HL-60 (cell line): ENCODE results near the gene THY1.

ENCODE experiments used
- DNase-seq, 2 experiments: peaks; one replicate each; pipeline ENCODE4 v3.0.0-alpha.2; 2010 to 2020; ENCODE audit warnings: low read depth in 1 of 2, low spot score in 1 of 2
- H3K27ac ChIP-seq: fragments of 250-450 bp; sonication (Bioruptor Pico); replicated peaks from 2 replicates; pipeline ENCODE4 v1.5.1; 2020; ENCODE audit warnings: mild to moderate bottlenecking, moderate library complexity
- H3K27me3 ChIP-seq: fragments of 250-450 bp; sonication (Bioruptor Pico); 2 replicates; pipeline ENCODE4 v1.5.1; 2021; ENCODE audit warnings: mild to moderate bottlenecking, moderate library complexity; ENCODE audit not compliant: insufficient read depth, poor library complexity, severe bottlenecking
- H3K4me3 ChIP-seq: replicated peaks from 2 replicates; pipeline ENCODE4 v1.5.1; 2011; ENCODE audit warnings: mild to moderate bottlenecking, control low read depth, low read length; ENCODE audit not compliant: insufficient read depth
- GABPA ChIP-seq: IDR thresholded peaks from 2 replicates; pipeline ENCODE4 v1.6.1; 2012; ENCODE audit warnings: low read depth
- POLR2AphosphoS5 ChIP-seq: IDR thresholded peaks from 2 replicates; pipeline ENCODE4 v1.6.1; 2012; ENCODE audit warnings: low read depth
- REST ChIP-seq: IDR thresholded peaks from 2 replicates; pipeline ENCODE4 v1.6.1; 2012; ENCODE audit warnings: low read depth; ENCODE audit not compliant: insufficient replicate concordance
- SPI1 ChIP-seq: IDR thresholded peaks from 2 replicates; pipeline ENCODE4 v1.6.1; 2012; ENCODE audit warnings: low read depth, mild to moderate bottlenecking, borderline replicate concordance
- TF ChIP-seq, protein P1 (sequence below): IDR thresholded peaks from one replicate; pipeline ENCODE4 v1.5.1; 2011; ENCODE audit warnings: low read length, control low read depth, inconsistent platforms; ENCODE audit not compliant: insufficient read depth

THY1 gene

GRCh38 chr11:119381181-119381988, 41.6 kb downstream of the THY1 start, which contains the start of gene USP2:
TSS of gene USP2 (minus strand) at chr11:119381690. CDS start at chr11:119373480, 8,210 bp downstream.
- H3K27ac ChIP-seq: peak within 1 kb of the TSS; percentile 53; the same call in 1 of the 2 replicates
- no peaks in the 10 kb centered on the region for H3K27me3 ChIP-seq
- TF ChIP-seq GABPA: no peak
- no peak for TF ChIP-seq REST
- TF ChIP-seq, protein P1, sequence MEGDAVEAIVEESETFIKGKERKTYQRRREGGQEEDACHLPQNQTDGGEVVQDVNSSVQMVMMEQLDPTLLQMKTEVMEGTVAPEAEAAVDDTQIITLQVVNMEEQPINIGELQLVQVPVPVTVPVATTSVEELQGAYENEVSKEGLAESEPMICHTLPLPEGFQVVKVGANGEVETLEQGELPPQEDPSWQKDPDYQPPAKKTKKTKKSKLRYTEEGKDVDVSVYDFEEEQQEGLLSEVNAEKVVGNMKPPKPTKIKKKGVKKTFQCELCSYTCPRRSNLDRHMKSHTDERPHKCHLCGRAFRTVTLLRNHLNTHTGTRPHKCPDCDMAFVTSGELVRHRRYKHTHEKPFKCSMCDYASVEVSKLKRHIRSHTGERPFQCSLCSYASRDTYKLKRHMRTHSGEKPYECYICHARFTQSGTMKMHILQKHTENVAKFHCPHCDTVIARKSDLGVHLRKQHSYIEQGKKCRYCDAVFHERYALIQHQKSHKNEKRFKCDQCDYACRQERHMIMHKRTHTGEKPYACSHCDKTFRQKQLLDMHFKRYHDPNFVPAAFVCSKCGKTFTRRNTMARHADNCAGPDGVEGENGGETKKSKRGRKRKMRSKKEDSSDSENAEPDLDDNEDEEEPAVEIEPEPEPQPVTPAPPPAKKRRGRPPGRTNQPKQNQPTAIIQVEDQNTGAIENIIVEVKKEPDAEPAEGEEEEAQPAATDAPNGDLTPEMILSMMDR: peak; percentile 62
- DNase-seq: peak; percentile 89 to 94
- H3K4me3 ChIP-seq: peak within 1 kb of the TSS; percentile 59

GRCh38 chr11:119380827-119381180, 42.2 kb downstream of the THY1 start:
- TF ChIP-seq SPI1 (no peak), REST (no peak)

GRCh38 chr11:119380160-119380826, 42.7 kb downstream of the THY1 start:
- H3K4me3 ChIP-seq: no peak overlapping the region
- H3K27me3 ChIP-seq: no peaks in the 10 kb centered on the region
- TF ChIP-seq SPI1: no peak
- no peak for TF ChIP-seq REST
- TF ChIP-seq POLR2AphosphoS5: no peak
- TF ChIP-seq, protein P1: no peak
- no peak for TF ChIP-seq GABPA
- H3K27ac ChIP-seq: no peak overlapping the region
- no peak for DNase-seq

More at GRCh38 chr11:119380827-119381180, 42.2 kb downstream of the THY1 start:
- H3K27ac ChIP-seq: no peak overlapping the region
- peak overlapping the region; percentile 59 for H3K4me3 ChIP-seq
- H3K27me3 ChIP-seq: no peaks in the 10 kb centered on the region
- DNase-seq: no peak
